ENCODE data around the gene TMSB4X. TPM values are rescaled to one million over a fixed set of nuclear protein-coding genes. Genes with fewer than 3 reads are reported as not detected.

The TMSB4X gene
- polyA plus RNA-seq, 1 donor (not counting 4 experiments of a cell fraction or from before 2014, with no cell fraction given) = 2,500 TPM

DNA sequence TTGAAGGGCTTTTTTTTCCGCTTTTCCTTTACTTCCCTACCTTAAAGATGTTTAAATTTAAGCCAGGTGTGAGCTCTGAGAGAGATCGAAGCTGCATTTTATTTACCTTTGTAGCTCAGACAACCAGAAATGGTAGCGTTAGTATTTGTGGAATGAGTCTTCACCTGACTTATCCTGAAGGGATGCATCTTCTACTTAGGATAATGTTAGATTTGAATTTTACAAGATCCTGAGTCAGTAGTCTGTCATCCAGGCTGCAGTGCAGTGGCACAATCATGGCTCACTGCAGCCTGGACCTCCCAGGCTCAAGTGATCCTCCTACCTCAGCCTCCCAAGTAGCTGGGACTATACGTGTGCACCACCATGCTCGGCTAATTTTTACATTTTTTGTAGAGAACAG, 26.2 kb downstream of the TMSB4X start:
- no peak overlapping the region for H3K4me2 ChIP-seq (ENCODE audit: control insufficient read depth, extremely low read depth, insufficient read depth, low read depth, low read length)
- H3K79me2 ChIP-seq (ENCODE audit: control insufficient read depth, insufficient read depth, low read length) = no peaks in the 10 kb centered on the region
- FAIRE-seq = peak; percentile 32
- H4K20me1 ChIP-seq (ENCODE audit: control insufficient read depth, extremely low read depth, insufficient read depth, low read length) = no peaks in the 10 kb centered on the region
- H3K4me1 ChIP-seq (ENCODE audit: control insufficient read depth, extremely low read depth, insufficient read depth, low read length) = peaks cover 5% of the 10 kb centered on the region
- no peak overlapping the region for H3K27ac ChIP-seq (ENCODE audit: control insufficient read depth, insufficient read depth, low read length)
- H3K27me3 ChIP-seq (ENCODE audit: control insufficient read depth, extremely low read depth, insufficient read depth, low read length) = no peaks in the 10 kb centered on the region
- no peak for DNase-seq (ENCODE audit: low read depth, low spot score)
- TF ChIP-seq, protein P1, sequence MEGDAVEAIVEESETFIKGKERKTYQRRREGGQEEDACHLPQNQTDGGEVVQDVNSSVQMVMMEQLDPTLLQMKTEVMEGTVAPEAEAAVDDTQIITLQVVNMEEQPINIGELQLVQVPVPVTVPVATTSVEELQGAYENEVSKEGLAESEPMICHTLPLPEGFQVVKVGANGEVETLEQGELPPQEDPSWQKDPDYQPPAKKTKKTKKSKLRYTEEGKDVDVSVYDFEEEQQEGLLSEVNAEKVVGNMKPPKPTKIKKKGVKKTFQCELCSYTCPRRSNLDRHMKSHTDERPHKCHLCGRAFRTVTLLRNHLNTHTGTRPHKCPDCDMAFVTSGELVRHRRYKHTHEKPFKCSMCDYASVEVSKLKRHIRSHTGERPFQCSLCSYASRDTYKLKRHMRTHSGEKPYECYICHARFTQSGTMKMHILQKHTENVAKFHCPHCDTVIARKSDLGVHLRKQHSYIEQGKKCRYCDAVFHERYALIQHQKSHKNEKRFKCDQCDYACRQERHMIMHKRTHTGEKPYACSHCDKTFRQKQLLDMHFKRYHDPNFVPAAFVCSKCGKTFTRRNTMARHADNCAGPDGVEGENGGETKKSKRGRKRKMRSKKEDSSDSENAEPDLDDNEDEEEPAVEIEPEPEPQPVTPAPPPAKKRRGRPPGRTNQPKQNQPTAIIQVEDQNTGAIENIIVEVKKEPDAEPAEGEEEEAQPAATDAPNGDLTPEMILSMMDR (optimal IDR thresholded peaks at IDR 0.05 in 1 of 3, IDR thresholded peaks at IDR 0.05 in 1 of 3, conservative IDR thresholded peaks at IDR 0.05 in 1 of 3; ENCODE audit: extremely low read depth in 1 of 3, insufficient read depth in 2 of 3, low read length in 3 of 3) = no peak
- no peak for TF ChIP-seq EZH2 (IDR thresholded peaks at IDR 0.05; ENCODE audit: low read length)
- no peak overlapping the region for H3K4me3 ChIP-seq (ENCODE audit: control insufficient read depth in 2 of 3, extremely low read depth in 1 of 3, insufficient read depth in 2 of 3, low read depth in 1 of 3, low read length in 3 of 3)
- H3K9me1 ChIP-seq (ENCODE audit: control insufficient read depth, extremely low read depth, insufficient read depth, low read length) = no peaks in the 10 kb centered on the region
- no peaks in the 10 kb centered on the region for H3K9me3 ChIP-seq (ENCODE audit: control insufficient read depth, low read depth, low read length)
- no peak overlapping the region for H2AFZ ChIP-seq (ENCODE audit: control insufficient read depth, low read length)
- no peaks in the 10 kb centered on the region for H3K36me3 ChIP-seq (ENCODE audit: control insufficient read depth in 2 of 2, extremely low read depth in 1 of 2, insufficient read depth in 2 of 2, low read length in 2 of 2)
- H3K9ac ChIP-seq (ENCODE audit: control insufficient read depth, extremely low read depth, insufficient read depth, low read length) = no peak overlapping the region
- dilution Hi-C loops (cut with MboI; ENCODE audit: extremely low pct_ligation_motif_present, low sequenced_read_pairs) = no loop called here

DNA sequence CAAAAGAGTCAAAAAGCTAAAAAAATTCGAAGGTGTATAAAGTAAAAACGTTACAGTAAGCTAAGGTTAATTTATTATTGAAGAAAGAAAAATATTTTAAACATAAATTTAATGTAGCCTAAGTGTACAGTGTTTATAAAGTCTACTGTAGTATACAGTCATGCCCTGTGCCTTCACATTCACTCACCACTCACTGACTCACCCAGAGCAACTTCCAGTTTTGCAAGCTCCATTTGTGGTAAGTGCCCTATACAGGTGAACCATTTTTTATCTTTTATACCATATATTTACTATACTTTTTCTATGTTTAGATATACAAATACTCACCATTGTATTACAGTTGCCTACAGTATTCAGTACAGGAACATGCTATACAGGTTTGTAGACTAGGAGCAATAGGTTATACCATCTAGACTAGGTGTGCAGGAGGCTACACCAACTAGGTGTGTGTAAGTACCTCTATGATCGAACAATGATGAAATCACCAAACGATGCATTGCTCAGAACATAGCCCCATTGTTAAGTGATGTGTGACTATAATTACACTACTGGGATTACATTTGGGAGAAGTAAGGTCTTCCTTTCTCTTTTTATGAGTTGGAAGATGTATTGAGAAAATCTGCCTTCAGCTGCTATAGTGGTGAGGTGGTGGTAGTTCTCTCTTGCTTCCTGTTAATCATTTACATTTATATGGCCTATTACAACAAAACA, 27.2 kb downstream of the TMSB4X start:
- DNase-seq (ENCODE audit: low read depth, low spot score) = no peak

More for the DNA sequence above, 27.2 kb downstream of the TMSB4X start:
- no peak for TF ChIP-seq EZH2 (IDR thresholded peaks at IDR 0.05; ENCODE audit: low read length)
- TF ChIP-seq, protein P1 (optimal IDR thresholded peaks at IDR 0.05 in 1 of 3, IDR thresholded peaks at IDR 0.05 in 1 of 3, conservative IDR thresholded peaks at IDR 0.05 in 1 of 3; ENCODE audit: extremely low read depth in 1 of 3, insufficient read depth in 2 of 3, low read length in 3 of 3) = no peak
- Histone ChIP-seq H3K9me1 (ENCODE audit: control insufficient read depth, extremely low read depth, insufficient read depth, low read length) (no peaks in the 10 kb centered on the region), H2AFZ (ENCODE audit: control insufficient read depth, low read length) (no peak overlapping the region), H3K4me2 (ENCODE audit: control insufficient read depth, extremely low read depth, insufficient read depth, low read depth, low read length) (no peak overlapping the region), H3K9ac (ENCODE audit: control insufficient read depth, extremely low read depth, insufficient read depth, low read length) (no peak overlapping the region), H3K79me2 (ENCODE audit: control insufficient read depth, insufficient read depth, low read length) (no peaks in the 10 kb centered on the region), H3K36me3 (ENCODE audit: control insufficient read depth in 2 of 2, extremely low read depth in 1 of 2, insufficient read depth in 2 of 2, low read length in 2 of 2) (no peaks in the 10 kb centered on the region), H3K9me3 (ENCODE audit: control insufficient read depth, low read depth, low read length) (no peaks in the 10 kb centered on the region), H3K27ac (ENCODE audit: control insufficient read depth, insufficient read depth, low read length) (peak overlapping the region; percentile 27), H3K27me3 (ENCODE audit: control insufficient read depth, extremely low read depth, insufficient read depth, low read length) (no peaks in the 10 kb centered on the region), H4K20me1 (ENCODE audit: control insufficient read depth, extremely low read depth, insufficient read depth, low read length) (no peaks in the 10 kb centered on the region), H3K4me3 (ENCODE audit: control insufficient read depth in 2 of 3, extremely low read depth in 1 of 3, insufficient read depth in 2 of 3, low read depth in 1 of 3, low read length in 3 of 3) (no peak overlapping the region), H3K4me1 (ENCODE audit: control insufficient read depth, extremely low read depth, insufficient read depth, low read length) (peaks cover 5% of the 10 kb centered on the region)
- FAIRE-seq = peak; percentile 67
- dilution Hi-C loops (cut with MboI; ENCODE audit: extremely low pct_ligation_motif_present, low sequenced_read_pairs) = no loop called here
